SK-N-SH treated with all-trans-retinoic acid at 6 μM for 48 hours (cell line): ENCODE results near the gene OR6Y1.

Experiments
- ARNTL ChIP-seq: fragments of 450-650 bp; formaldehyde crosslinking; IDR thresholded peaks from 2 replicates; pipeline ENCODE4 v1.5.0; 2020; ENCODE audit warnings: low read depth, mild to moderate bottlenecking, moderate library complexity, borderline replicate concordance
- BACH2 ChIP-seq: fragments of 250-450 bp; sonication (Bioruptor Pico); IDR thresholded peaks from 2 replicates; pipeline ENCODE4 v1.9.0; 2021; ENCODE audit warnings: mild to moderate bottlenecking, borderline replicate concordance
- CREB5 ChIP-seq: fragments of 250-450 bp; sonication (Bioruptor Pico); IDR thresholded peaks from 2 replicates; pipeline ENCODE4 v1.5.1; 2020; ENCODE audit warnings: low read depth, mild to moderate bottlenecking, moderate library complexity
- PPARA ChIP-seq: fragments of 250-450 bp; sonication (Bioruptor Pico); IDR thresholded peaks from 2 replicates; pipeline ENCODE4 v1.5.0; 2020; ENCODE audit warnings: mild to moderate bottlenecking, borderline replicate concordance
- TCF4 ChIP-seq: fragments of 250-450 bp; sonication (Bioruptor Pico); IDR thresholded peaks from 2 replicates; pipeline ENCODE4 v1.8.0; 2021; ENCODE audit warnings: mild to moderate bottlenecking, moderate library complexity, borderline replicate concordance
- ZC3H10 ChIP-seq: fragments of 250-450 bp; sonication (Bioruptor Pico); IDR thresholded peaks from 2 replicates; pipeline ENCODE4 v1.5.1; 2021; ENCODE audit warnings: mild to moderate bottlenecking, moderate library complexity
- ZFP3 ChIP-seq: fragments of 250-450 bp; sonication (Bioruptor Pico); IDR thresholded peaks from 2 replicates; pipeline ENCODE4 v1.5.0; 2020; ENCODE audit warnings: mild to moderate bottlenecking, moderate library complexity
- ZFP30 ChIP-seq: fragments of 450-650 bp; formaldehyde crosslinking; IDR thresholded peaks from 2 replicates; pipeline ENCODE4 v1.5.0; 2022; ENCODE audit warnings: mild to moderate bottlenecking, moderate library complexity
- TF ChIP-seq, protein P1 (sequence below): fragments of 250-450 bp; sonication (Bioruptor Pico); IDR thresholded peaks from 2 replicates; pipeline ENCODE4 v1.5.1; 2021; ENCODE audit warnings: mild to moderate bottlenecking, moderate library complexity
- TF ChIP-seq, protein P2 (sequence below): fragments of 250-450 bp; sonication (Bioruptor Pico); IDR thresholded peaks from 2 replicates; pipeline ENCODE4 v1.5.0; 2020; ENCODE audit warnings: mild to moderate bottlenecking, moderate library complexity
- TF ChIP-seq, protein P3 (sequence below): fragments of 250-450 bp; sonication (Bioruptor Pico); IDR thresholded peaks from 2 replicates; pipeline ENCODE4 v1.8.0; 2020; ENCODE audit warnings: mild to moderate bottlenecking, moderate library complexity, borderline replicate concordance

DNA sequence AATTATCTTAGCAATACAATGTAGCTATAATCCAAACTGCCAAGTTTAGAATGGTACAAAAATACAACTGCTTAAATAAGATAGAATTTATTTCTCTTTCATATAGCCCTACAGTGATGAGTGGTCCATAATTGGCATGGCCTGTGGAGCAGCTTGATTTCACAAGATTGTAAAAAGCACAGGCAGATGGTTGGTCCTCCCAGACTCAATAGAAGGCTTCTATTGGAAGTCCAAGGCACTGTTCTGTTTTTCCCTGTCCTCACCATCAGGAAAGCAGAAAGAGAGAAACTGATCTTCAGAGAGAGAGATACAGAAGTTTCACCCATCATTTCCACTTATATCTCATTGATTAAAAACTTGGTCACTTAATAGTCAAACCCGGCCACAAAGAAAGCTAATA, 18.0 kb upstream of the OR6Y1 start:
- no peak for TF ChIP-seq ZFP30 (CRISPR knock-in tag)
- TF ChIP-seq, protein P1, sequence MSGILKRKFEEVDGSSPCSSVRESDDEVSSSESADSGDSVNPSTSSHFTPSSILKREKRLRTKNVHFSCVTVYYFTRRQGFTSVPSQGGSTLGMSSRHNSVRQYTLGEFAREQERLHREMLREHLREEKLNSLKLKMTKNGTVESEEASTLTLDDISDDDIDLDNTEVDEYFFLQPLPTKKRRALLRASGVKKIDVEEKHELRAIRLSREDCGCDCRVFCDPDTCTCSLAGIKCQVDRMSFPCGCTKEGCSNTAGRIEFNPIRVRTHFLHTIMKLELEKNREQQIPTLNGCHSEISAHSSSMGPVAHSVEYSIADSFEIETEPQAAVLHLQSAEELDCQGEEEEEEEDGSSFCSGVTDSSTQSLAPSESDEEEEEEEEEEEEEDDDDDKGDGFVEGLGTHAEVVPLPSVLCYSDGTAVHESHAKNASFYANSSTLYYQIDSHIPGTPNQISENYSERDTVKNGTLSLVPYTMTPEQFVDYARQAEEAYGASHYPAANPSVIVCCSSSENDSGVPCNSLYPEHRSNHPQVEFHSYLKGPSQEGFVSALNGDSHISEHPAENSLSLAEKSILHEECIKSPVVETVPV (CRISPR knock-in tag): no peak
- no peak for TF ChIP-seq PPARA (CRISPR knock-in tag)
- TF ChIP-seq ZC3H10 (CRISPR knock-in tag): no peak
- TF ChIP-seq ARNTL (CRISPR knock-in tag): no peak
- TF ChIP-seq, protein P2, sequence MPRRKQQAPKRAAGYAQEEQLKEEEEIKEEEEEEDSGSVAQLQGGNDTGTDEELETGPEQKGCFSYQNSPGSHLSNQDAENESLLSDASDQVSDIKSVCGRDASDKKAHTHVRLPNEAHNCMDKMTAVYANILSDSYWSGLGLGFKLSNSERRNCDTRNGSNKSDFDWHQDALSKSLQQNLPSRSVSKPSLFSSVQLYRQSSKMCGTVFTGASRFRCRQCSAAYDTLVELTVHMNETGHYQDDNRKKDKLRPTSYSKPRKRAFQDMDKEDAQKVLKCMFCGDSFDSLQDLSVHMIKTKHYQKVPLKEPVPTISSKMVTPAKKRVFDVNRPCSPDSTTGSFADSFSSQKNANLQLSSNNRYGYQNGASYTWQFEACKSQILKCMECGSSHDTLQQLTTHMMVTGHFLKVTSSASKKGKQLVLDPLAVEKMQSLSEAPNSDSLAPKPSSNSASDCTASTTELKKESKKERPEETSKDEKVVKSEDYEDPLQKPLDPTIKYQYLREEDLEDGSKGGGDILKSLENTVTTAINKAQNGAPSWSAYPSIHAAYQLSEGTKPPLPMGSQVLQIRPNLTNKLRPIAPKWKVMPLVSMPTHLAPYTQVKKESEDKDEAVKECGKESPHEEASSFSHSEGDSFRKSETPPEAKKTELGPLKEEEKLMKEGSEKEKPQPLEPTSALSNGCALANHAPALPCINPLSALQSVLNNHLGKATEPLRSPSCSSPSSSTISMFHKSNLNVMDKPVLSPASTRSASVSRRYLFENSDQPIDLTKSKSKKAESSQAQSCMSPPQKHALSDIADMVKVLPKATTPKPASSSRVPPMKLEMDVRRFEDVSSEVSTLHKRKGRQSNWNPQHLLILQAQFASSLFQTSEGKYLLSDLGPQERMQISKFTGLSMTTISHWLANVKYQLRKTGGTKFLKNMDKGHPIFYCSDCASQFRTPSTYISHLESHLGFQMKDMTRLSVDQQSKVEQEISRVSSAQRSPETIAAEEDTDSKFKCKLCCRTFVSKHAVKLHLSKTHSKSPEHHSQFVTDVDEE: no peak
- TF ChIP-seq, protein P3, sequence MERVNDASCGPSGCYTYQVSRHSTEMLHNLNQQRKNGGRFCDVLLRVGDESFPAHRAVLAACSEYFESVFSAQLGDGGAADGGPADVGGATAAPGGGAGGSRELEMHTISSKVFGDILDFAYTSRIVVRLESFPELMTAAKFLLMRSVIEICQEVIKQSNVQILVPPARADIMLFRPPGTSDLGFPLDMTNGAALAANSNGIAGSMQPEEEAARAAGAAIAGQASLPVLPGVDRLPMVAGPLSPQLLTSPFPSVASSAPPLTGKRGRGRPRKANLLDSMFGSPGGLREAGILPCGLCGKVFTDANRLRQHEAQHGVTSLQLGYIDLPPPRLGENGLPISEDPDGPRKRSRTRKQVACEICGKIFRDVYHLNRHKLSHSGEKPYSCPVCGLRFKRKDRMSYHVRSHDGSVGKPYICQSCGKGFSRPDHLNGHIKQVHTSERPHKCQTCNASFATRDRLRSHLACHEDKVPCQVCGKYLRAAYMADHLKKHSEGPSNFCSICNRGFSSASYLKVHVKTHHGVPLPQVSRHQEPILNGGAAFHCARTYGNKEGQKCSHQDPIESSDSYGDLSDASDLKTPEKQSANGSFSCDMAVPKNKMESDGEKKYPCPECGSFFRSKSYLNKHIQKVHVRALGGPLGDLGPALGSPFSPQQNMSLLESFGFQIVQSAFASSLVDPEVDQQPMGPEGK (CRISPR knock-in tag): no peak
- TF ChIP-seq ZFP3 (CRISPR knock-in tag): no peak
- no peak for TF ChIP-seq TCF4 (CRISPR knock-in tag)
- no peak for TF ChIP-seq CREB5 (CRISPR knock-in tag)
- no peak for TF ChIP-seq BACH2
